ENCODE data around the gene PIKFYVE.

PIKFYVE gene

GRCh38 chr2:208360259-208361076 is 94.4 kb downstream of the PIKFYVE start:
- Histone ChIP-seq H3K4me3 (ENCODE audit: insufficient read depth, low read length, poor library complexity, severe bottlenecking) (no peak overlapping the region), H3K9ac (ENCODE audit: low read length) (no peak overlapping the region), H3K27ac (ENCODE audit: low read depth, low read length) (no peak overlapping the region), H4K20me1 (ENCODE audit: low read depth, low read length) (no peaks in the 10 kb centered on the region), H2AFZ (ENCODE audit: low read depth, low read length, severe bottlenecking) (no peak overlapping the region), H3K4me2 (ENCODE audit: low read depth, low read length, poor library complexity, severe bottlenecking) (no peak overlapping the region), H3K9me2 (replicated peaks; ENCODE audit: insufficient read depth, low read length) (no peaks in the 10 kb centered on the region), H3K36me3 (ENCODE audit: low read length) (peaks cover 12% of the 10 kb centered on the region), H3K9me3 (ENCODE audit: insufficient read depth, low read length) (no peaks in the 10 kb centered on the region), H3K79me2 (ENCODE audit: insufficient read depth, low read length) (no peaks in the 10 kb centered on the region), H3K27me3 (ENCODE audit: low read length) (no peaks in the 10 kb centered on the region), H3F3A (ENCODE audit: insufficient read depth) (0 out of 2 replicates have a peak, but pooled peaks cover 3% of the 10 kb centered on the region)
- no peak for TF ChIP-seq CTCF (IDR thresholded peaks at IDR 0.05; ENCODE audit: insufficient read depth, low read length, poor library complexity, severe bottlenecking)
- no peak for TF ChIP-seq EZH2phosphoT487 (conservative IDR thresholded peaks at IDR 0.05; ENCODE audit: low read length)

GRCh38 chr2:208361077-208361441 is 95.0 kb downstream of the PIKFYVE start:
- Histone ChIP-seq H3K4me2 (ENCODE audit: low read depth, low read length, poor library complexity, severe bottlenecking) (no peak overlapping the region), H3K36me3 (ENCODE audit: low read length) (peaks cover 6% of the 10 kb centered on the region; the same call in 1 of the 2 replicates), H3K9me2 (replicated peaks; ENCODE audit: insufficient read depth, low read length) (no peaks in the 10 kb centered on the region), H3K9ac (ENCODE audit: low read length) (no peak overlapping the region), H4K20me1 (ENCODE audit: low read depth, low read length) (no peaks in the 10 kb centered on the region), H3K27me3 (ENCODE audit: low read length) (no peaks in the 10 kb centered on the region), H3K79me2 (ENCODE audit: insufficient read depth, low read length) (no peaks in the 10 kb centered on the region), H3K9me3 (ENCODE audit: insufficient read depth, low read length) (no peaks in the 10 kb centered on the region), H3K4me3 (ENCODE audit: insufficient read depth, low read length, poor library complexity, severe bottlenecking) (no peak overlapping the region), H3K27ac (ENCODE audit: low read depth, low read length) (no peak overlapping the region), H2AFZ (ENCODE audit: low read depth, low read length, severe bottlenecking) (no peak overlapping the region), H3F3A (ENCODE audit: insufficient read depth) (0 out of 2 replicates have a peak, but pooled peaks cover 3% of the 10 kb centered on the region)
- TF ChIP-seq EZH2phosphoT487 (conservative IDR thresholded peaks at IDR 0.05; ENCODE audit: low read length) = no peak
- TF ChIP-seq CTCF (IDR thresholded peaks at IDR 0.05; ENCODE audit: insufficient read depth, low read length, poor library complexity, severe bottlenecking) = no peak

- H3K4me2 ChIP-seq (ENCODE audit: low read depth, low read length, poor library complexity, severe bottlenecking) = no peak overlapping the region
- no peak overlapping the region for H3K9ac ChIP-seq (ENCODE audit: low read length)
- no peak overlapping the region for H3K27ac ChIP-seq (ENCODE audit: low read depth, low read length)
- TF ChIP-seq CTCF (IDR thresholded peaks at IDR 0.05; ENCODE audit: insufficient read depth, low read length, poor library complexity, severe bottlenecking) = no peak
- TF ChIP-seq EZH2phosphoT487 (conservative IDR thresholded peaks at IDR 0.05; ENCODE audit: low read length) = no peak
- H3K9me2 ChIP-seq (replicated peaks; ENCODE audit: insufficient read depth, low read length) = no peaks in the 10 kb centered on the region
- no peaks in the 10 kb centered on the region for H4K20me1 ChIP-seq (ENCODE audit: low read depth, low read length)
- H2AFZ ChIP-seq (ENCODE audit: low read depth, low read length, severe bottlenecking) = no peak overlapping the region
- H3F3A ChIP-seq (ENCODE audit: insufficient read depth) = 0 out of 2 replicates have a peak, but pooled peaks cover 1% of the 10 kb centered on the region
- H3K79me2 ChIP-seq (ENCODE audit: insufficient read depth, low read length) = no peaks in the 10 kb centered on the region
- no peak overlapping the region for H3K4me3 ChIP-seq (ENCODE audit: insufficient read depth, low read length, poor library complexity, severe bottlenecking)
- no peaks in the 10 kb centered on the region for H3K36me3 ChIP-seq (ENCODE audit: low read length)
- H3K9me3 ChIP-seq (ENCODE audit: insufficient read depth, low read length) = no peaks in the 10 kb centered on the region
- no peaks in the 10 kb centered on the region for H3K27me3 ChIP-seq (ENCODE audit: low read length)
These were observed 97.4 kb downstream of the PIKFYVE start for GRCh38 chr2:208363485-208363884.
